GM12878 (cell line): Measurements from ENCODE around the gene PARP15. TPM values are rescaled to one million over a fixed set of nuclear protein-coding genes. Genes with fewer than 3 reads are reported as not detected.
A peak's percentile ranks its signal among the peaks of the same experiment; 100 is the strongest.

ENCODE experiments used
- ATAC-seq: fragments of 200-7000 bp; cut with Tn5 transposase; 3 replicates; pipeline ENCODE4 v1.9.1; 2020; ENCODE audit warnings: mild to moderate bottlenecking, moderate library complexity
- BruUV-seq: library from RNA; stranded (reverse); fragments of 400-500 nt; replicated peaks from 2 replicates; lab custom pipeline; 2021; lab: Mats Ljungman, UMichigan
- CTCF ChIA-PET: fragments of 300-600 bp; sonication (Branson Sonifier 250); formaldehyde crosslinking; extraction: SDS; loops from one replicate; lab custom pipeline; 2021; ENCODE audit warnings: inconsistent platforms; lab: Yijun Ruan, JAX
- POLR2A ChIA-PET: fragments of 350-600 bp; formaldehyde crosslinking; extraction: SDS; loops from one replicate; lab custom pipeline; 2021; ENCODE audit warnings: inconsistent platforms; lab: Charles Lee
- RAD21 ChIA-PET: fragments of 300-600 bp; sonication (Branson Sonifier 250); formaldehyde crosslinking; loops from one replicate; lab custom pipeline; 2023; ENCODE audit warnings: antibody characterized with exemption; ENCODE audit not compliant: unreplicated experiment; lab: Charles Lee
- SMC1A ChIA-PET: fragments of 300-600 bp; sonication (Branson Sonifier 250); formaldehyde crosslinking; loops from one replicate; lab custom pipeline; 2023; ENCODE audit not compliant: unreplicated experiment, uncharacterized antibody; lab: Charles Lee
- DNase-seq: peaks from one replicate; pipeline ENCODE4 v3.0.0-alpha.2; 2011; ENCODE audit warnings: low read depth, low spot score
- FAIRE-seq: peaks from 3 replicates; lab custom pipeline; 2011; peaks lifted over from hg19 to GRCh38; lab: Jason Lieb, UNC
- H2AFZ ChIP-seq: 2 replicates; pipeline ENCODE4 v1.6.0; 2011; ENCODE audit warnings: low read depth, low read length, control low read depth; ENCODE audit not compliant: control insufficient read depth
- H3K27ac ChIP-seq: 2 replicates; pipeline ENCODE4 v1.5.1; 2011; ENCODE audit warnings: control low read depth; ENCODE audit not compliant: control insufficient read depth, insufficient read depth
- H3K27me3 ChIP-seq, 2 experiments: replicated peaks in 1 of 2; 2 replicates each; pipeline versions ENCODE4 v1.6.0 to v1.6.1; 2011; ENCODE audit warnings: low read length in 1 of 2; ENCODE audit not compliant: control insufficient read depth in 2 of 2, insufficient read depth in 2 of 2
- H3K36me3 ChIP-seq, 2 experiments: 2 replicates each; pipeline ENCODE4 v1.5.1; 2011; ENCODE audit warnings: low read length in 1 of 2; ENCODE audit not compliant: control insufficient read depth in 2 of 2, insufficient read depth in 2 of 2
- H3K4me1 ChIP-seq: 2 replicates; pipeline ENCODE4 v1.6.1; 2011; ENCODE audit warnings: mild to moderate bottlenecking, low read length, moderate library complexity, mixed read lengths; ENCODE audit not compliant: control insufficient read depth, insufficient read depth
- H3K4me2 ChIP-seq: 2 replicates; pipeline ENCODE4 v1.6.0; 2011; ENCODE audit warnings: control low read depth; ENCODE audit not compliant: control insufficient read depth, insufficient read depth
- H3K4me3 ChIP-seq: fragments of 200-600 bp; sonication (generic); 2 replicates; pipeline ENCODE4 v1.5.1; 2016
- H3K79me2 ChIP-seq: 2 replicates; pipeline ENCODE4 v1.6.0; 2011; ENCODE audit warnings: low read length; ENCODE audit not compliant: control insufficient read depth, insufficient read depth
- H3K9ac ChIP-seq: 2 replicates; pipeline ENCODE4 v1.8.0; 2011; ENCODE audit warnings: low read length, control low read depth, mixed read lengths; ENCODE audit not compliant: control insufficient read depth, insufficient read depth
- H3K9me3 ChIP-seq: replicated peaks from 3 replicates; pipeline ENCODE4 v1.5.1; 2011; ENCODE audit warnings: mild to moderate bottlenecking, low read length; ENCODE audit not compliant: control insufficient read depth, insufficient read depth
- H4K20me1 ChIP-seq: 2 replicates; pipeline ENCODE4 v1.6.0; 2011; ENCODE audit not compliant: control insufficient read depth, insufficient read depth
- BHLHE40 ChIP-seq, 2 experiments: fragments of 450-650 bp in 1 of 2; IDR thresholded peaks; 2 replicates each; pipeline ENCODE4 v1.6.1; 2011 to 2017; ENCODE audit warnings: low read depth in 2 of 2, borderline replicate concordance in 1 of 2, improper control_type of control experiment in 1 of 2, low read length in 1 of 2, mild to moderate bottlenecking in 1 of 2
- CBX5 ChIP-seq: sonication (generic); IDR thresholded peaks from 2 replicates; pipeline ENCODE4 v1.6.1; 2016; ENCODE audit warnings: low read depth, moderate library complexity, mild to moderate bottlenecking, inconsistent platforms
- KLF5 ChIP-seq: fragments of 450-650 bp; IDR thresholded peaks from 2 replicates; pipeline ENCODE4 v1.6.1; 2014; ENCODE audit warnings: mild to moderate bottlenecking; ENCODE audit not compliant: partially characterized antibody
- MLLT1 ChIP-seq: fragments of 450-650 bp; IDR thresholded peaks from 2 replicates; pipeline ENCODE4 v1.6.1; 2016; ENCODE audit warnings: mild to moderate bottlenecking
- MTA2 ChIP-seq: fragments of 450-650 bp; IDR thresholded peaks from 2 replicates; pipeline ENCODE4 v1.6.1; 2016; ENCODE audit warnings: low read depth, mild to moderate bottlenecking, moderate library complexity
- NFXL1 ChIP-seq: fragments of 450-650 bp; IDR thresholded peaks from 2 replicates; pipeline ENCODE4 v1.6.1; 2017; ENCODE audit warnings: antibody characterized with exemption, mild to moderate bottlenecking, borderline replicate concordance
- ZBTB33 ChIP-seq: fragments of 450-650 bp; IDR thresholded peaks from 2 replicates; pipeline ENCODE4 v1.6.1; 2017; ENCODE audit warnings: mild to moderate bottlenecking
- ZNF217 ChIP-seq: fragments of 450-650 bp; IDR thresholded peaks from 2 replicates; pipeline ENCODE4 v1.6.1; 2017; ENCODE audit warnings: antibody characterized with exemption, mild to moderate bottlenecking
- WGBS: methylation state at CpG from one replicate; pipeline ENCODE4 v1.1.6; 2016; ENCODE audit warnings: low lambda C conversion rate; ENCODE audit not compliant: insufficient replicate concordance, insufficient coverage; ENCODE audit errors: missing lambda C conversion rate; 5-methylcytosine and 5-hydroxymethylcytosine counted together
- in situ Hi-C: fragments of 300-500 bp; cut with MboI; formaldehyde crosslinking; loops from 9 replicates; pipeline ENCODE4 v1.14.3; 2018; ENCODE audit warnings: mixed read lengths
- intact Hi-C: fragments of 100-400 bp; cut with micrococcal nuclease; formaldehyde crosslinking; loops from one replicate; pipeline ENCODE4 v1.14.2; 2022; ENCODE audit not compliant: unreplicated experiment
- polyA plus RNA-seq, 11 experiments: library from polyadenylated mRNA; depleted of rRNA in 4 of 11; unstranded in 6 of 11; stranded (reverse) in 5 of 11; fragments of >200 nt; fragmentation: Nextera tagmentation in 4 of 11; fragmentation: Illumina TruSeq in 1 of 11; extraction: Ambion mirVana in 4 of 11; extraction: Trizol in 1 of 11; gene quantifications; 1 replicate in 1 of 11; 2 replicates in 10 of 11; pipeline versions ENCODE4 v1.2.1 to v1.2.3, GENCODE V29; 2011 to 2016; ENCODE audit warnings: inconsistent platforms in 2 of 11, missing spikeins in 2 of 11, low read depth in 1 of 11
- total RNA-seq, 4 experiments: library from RNA; depleted of rRNA in 3 of 4; stranded (reverse); fragments of >200 nt in 3 of 4; fragmentation: Illumina TruSeq in 1 of 4; extraction: Trizol in 1 of 4; gene quantifications; 2 replicates each; pipeline versions ENCODE4 v1.2.1 to v1.2.3, GENCODE V29; 2013 to 2021

PARP15 gene
- total and polyA plus RNA-seq, 10 of the 15 experiments (the other 5 are each of a cell fraction or from before 2014, with no cell fraction given), result 9.0 to 234 (median 36.3) TPM

- no peak for FAIRE-seq
- ChIA-PET POLR2A (interaction anchor here (0.6 to 1.2 kb wide), 2 partner anchors 16 to 35 kb away, joined by 3 to 4 read pairs; no protein-coding TSS in a partner anchor), SMC1A (interaction anchor here (0.7 to 1.7 kb wide), 6 partner anchors 28 to 171 kb away, joined by 4 to 9 read pairs (median 4); no protein-coding TSS in a partner anchor)
Measured at GRCh38 chr3:122581622-122582021, 4.2 kb downstream of the PARP15 start.

More at GRCh38 chr3:122581622-122582021, 4.2 kb downstream of the PARP15 start:
- Histone ChIP-seq H4K20me1 (no peaks in the 10 kb centered on the region), H3K4me2 (no peak overlapping the region), H3K36me3 (0 out of 4 replicates have a peak, but pooled peaks cover 0 to 1% of the 10 kb centered on the region in 2 experiments), H2AFZ (no peak overlapping the region), H3K79me2 (peaks cover 40% of the 10 kb centered on the region), H3K9me3 (peaks cover 27% of the 10 kb centered on the region), H3K4me1 (peaks cover 8% of the 10 kb centered on the region), H3K4me3 (no peak overlapping the region), H3K9ac (no peak overlapping the region), H3K27ac (no peak overlapping the region), H3K27me3 (no peaks in the 10 kb centered on the region)
- in situ Hi-C loops, result no loop called here
- intact Hi-C loops, result loop anchor here (1.0 kb wide), 1 partner anchor 29 kb away; no protein-coding TSS in a partner anchor
- RAD21 ChIA-PET, result interaction anchor here (1.0 to 2.1 kb wide), 4 partner anchors 16 to 97 kb away, joined by 3 to 5 read pairs (median 4); no protein-coding TSS in a partner anchor
- CTCF ChIA-PET, result interaction anchor here (0.9 to 1.1 kb wide), 4 partner anchors 18 to 97 kb away, joined by 3 to 4 read pairs (median 4); no protein-coding TSS in a partner anchor
- ATAC-seq (no peak), DNase-seq (no peak)
- BruUV-seq, result no TSS peak
- TF ChIP-seq MTA2, result no peak
- 0 out of 2 replicates have a peak, but pooled peaks have one; percentile 51 for TF ChIP-seq ZBTB33
- TF ChIP-seq ZNF217, result peak; percentile 92
- TF ChIP-seq BHLHE40 (IDR thresholded peaks at IDR 0.05; ENCODE audit: borderline replicate concordance in 1 of 2, low read depth in 2 of 2, low read length in 1 of 2), result no peak
- TF ChIP-seq CBX5, result peak; percentile 88; the same call in 1 of the 2 replicates
- TF ChIP-seq KLF5, result peak; percentile 90
- peak; percentile 75 for TF ChIP-seq MLLT1
- TF ChIP-seq NFXL1, result no peak
- TF ChIP-seq, all 136 proteins: peak for 5
- 96% methylated on average over 2 of the region's 2 CpGs for WGBS
